Pancreas (tissue), 10 donors: Measurements from ENCODE around the gene DOCK1. TPM values are rescaled to one million over a fixed set of nuclear protein-coding genes. Genes with fewer than 3 reads are reported as not detected.

ENCODE experiments used
- ATAC-seq, 4 donors: fragments of 200-7000 bp; cut with Tn5 transposase; one replicate each; pipeline versions ENCODE4 v1.8.0 to v1.9.1; 2020; ENCODE audit warnings: mild to moderate bottlenecking in 4 of 4, moderate library complexity in 4 of 4
- DNase-seq, 6 donors: peaks; one replicate each; pipeline ENCODE4 v3.0.0-alpha.2; 2020
- FAIRE-seq: peaks from 2 replicates; lab custom pipeline; 2012; peaks lifted over from hg19 to GRCh38; lab: Jason Lieb, UNC
- H3K27ac ChIP-seq, 4 donors: fragments of 200-600 bp; sonication (generic); 1 replicate in 3 of 4; 2 replicates in 1 of 4; pipeline versions ENCODE4 v1.5.0 to v1.8.0; 2020
- H3K27me3 ChIP-seq, 4 donors: fragments of 200-600 bp; one replicate each; pipeline ENCODE4 v1.8.0; 2021
- H3K36me3 ChIP-seq, 3 donors: fragments of 200-600 bp; sonication (generic) in 1 of 3; one replicate each; pipeline versions ENCODE4 v1.5.0 to v1.8.0; 2020 to 2021
- H3K4me1 ChIP-seq, 3 donors: fragments of 200-600 bp; one replicate each; pipeline ENCODE4 v1.8.0; 2021
- H3K4me3 ChIP-seq, 4 donors: fragments of 200-600 bp; sonication (generic) in 2 of 4; one replicate each; pipeline versions ENCODE4 v1.5.0 to v1.8.0; 2020 to 2021
- H3K9me3 ChIP-seq, 4 donors: fragments of 200-600 bp; one replicate each; pipeline ENCODE4 v1.8.0; 2021
- WGBS, 2 donors: extraction: QIAGEN DNeasy Blood & Tissue Kit; methylation state at CpG; one replicate each; pipeline ENCODE4 v1.1.7; 2013; 5-methylcytosine and 5-hydroxymethylcytosine counted together
- intact Hi-C, 3 donors: fragments of 100-400 bp; cut with DNase I; formaldehyde crosslinking; loops; one replicate each; pipeline versions ENCODE4 v1.11.1 to v1.14.2; 2022
- polyA plus RNA-seq, 2 donors: library from polyadenylated mRNA; stranded (reverse); fragments of 200-250 nt; gene quantifications; one replicate each; pipeline ENCODE4 v1.2.3, GENCODE V29; 2013
- total RNA-seq, 6 donors: library from RNA; stranded (reverse); fragmentation: NEBNext Ultra II Directional in 4 of 6; extraction: Animal tissue kit (Norgen Biotek cat#: 25700) in 4 of 6; gene quantifications; one replicate each; pipeline versions ENCODE4 v1.2.1 to v1.2.4, GENCODE V29; 2021 to 2023
- TF ChIP-seq, protein P1 (sequence below), 4 donors: fragments of 200-600 bp; sonication (generic) in 3 of 4; IDR thresholded peaks; one replicate each; pipeline versions ENCODE4 v1.5.0 to v1.8.0; 2021; ENCODE audit warnings: antibody characterized with exemption in 4 of 4
- donor health status: healthy with polysubstance abuse.
- donor health status: DM: no; HTN: no; CAD: no; lungs with moderate emphysema.
- donor health status: DM: no; HTN: no; CAD: no.
- donor health status: control.
- donor health status: control.
- donor health status: Bipolar disorder and iron deficiency.
- donor health status: DM: yes; HTN: yes; CAD: no.
- donor health status: DM: no; HTN: no; CAD: no.
- donor health status: DM: no; HTN: no; CAD: no.
- donor health status: DM: yes; HTN: yes; CAD: no.

Gene DOCK1
- total and polyA plus RNA-seq, 8 donors = 12.1 to 38.6 (median 24.2) TPM

DNA sequence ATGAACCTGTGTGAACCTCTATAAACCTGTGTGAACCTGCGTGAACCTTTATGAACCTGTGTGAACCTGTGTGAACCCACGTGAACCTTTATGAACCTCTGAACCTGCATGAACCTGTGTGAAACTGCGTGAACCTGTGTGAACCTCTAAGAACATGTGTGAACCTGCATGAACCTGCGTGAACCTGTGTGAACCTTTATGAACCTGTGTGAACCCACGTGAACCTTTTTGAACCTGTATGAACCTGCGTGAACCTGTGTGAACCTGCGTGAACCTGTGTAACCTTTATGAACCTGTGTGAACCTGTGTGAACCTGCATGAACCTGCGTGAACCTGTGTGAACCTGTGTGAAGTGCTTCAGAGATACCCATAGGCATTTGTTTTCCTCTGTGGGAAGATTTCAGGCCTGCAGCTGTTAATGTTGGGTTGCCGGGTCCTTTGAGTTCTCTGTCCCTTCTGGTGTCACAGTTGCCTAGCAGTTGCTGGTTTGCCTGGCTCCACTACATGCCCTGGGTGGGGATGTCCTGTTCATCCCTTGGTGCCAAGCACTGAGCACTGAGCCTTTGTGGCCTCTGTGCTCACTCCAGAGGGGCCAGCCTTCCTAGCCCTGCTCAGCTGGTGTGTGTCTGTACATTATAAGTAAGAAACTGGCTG, 97.9 kb downstream of the DOCK1 start:
- Histone ChIP-seq H3K27me3 (no peaks in the 10 kb centered on the region), H3K4me3 (no peak overlapping the region), H3K27ac (no peak overlapping the region), H3K4me1 (no peaks in the 10 kb centered on the region), H3K9me3 (no peaks in the 10 kb centered on the region), H3K36me3 (peaks cover 0 to 10% (median 3%) of the 10 kb centered on the region in 3 donors)
- WGBS, 2 donors = 92 to 94% methylated on average over 9 of the region's 9 CpGs
- intact Hi-C loops = no loop called here
- ATAC-seq (no peak), FAIRE-seq (no peak), DNase-seq (no peak)
- TF ChIP-seq, protein P1, sequence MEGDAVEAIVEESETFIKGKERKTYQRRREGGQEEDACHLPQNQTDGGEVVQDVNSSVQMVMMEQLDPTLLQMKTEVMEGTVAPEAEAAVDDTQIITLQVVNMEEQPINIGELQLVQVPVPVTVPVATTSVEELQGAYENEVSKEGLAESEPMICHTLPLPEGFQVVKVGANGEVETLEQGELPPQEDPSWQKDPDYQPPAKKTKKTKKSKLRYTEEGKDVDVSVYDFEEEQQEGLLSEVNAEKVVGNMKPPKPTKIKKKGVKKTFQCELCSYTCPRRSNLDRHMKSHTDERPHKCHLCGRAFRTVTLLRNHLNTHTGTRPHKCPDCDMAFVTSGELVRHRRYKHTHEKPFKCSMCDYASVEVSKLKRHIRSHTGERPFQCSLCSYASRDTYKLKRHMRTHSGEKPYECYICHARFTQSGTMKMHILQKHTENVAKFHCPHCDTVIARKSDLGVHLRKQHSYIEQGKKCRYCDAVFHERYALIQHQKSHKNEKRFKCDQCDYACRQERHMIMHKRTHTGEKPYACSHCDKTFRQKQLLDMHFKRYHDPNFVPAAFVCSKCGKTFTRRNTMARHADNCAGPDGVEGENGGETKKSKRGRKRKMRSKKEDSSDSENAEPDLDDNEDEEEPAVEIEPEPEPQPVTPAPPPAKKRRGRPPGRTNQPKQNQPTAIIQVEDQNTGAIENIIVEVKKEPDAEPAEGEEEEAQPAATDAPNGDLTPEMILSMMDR (IDR thresholded peaks at IDR 0.05) = no peak

DNA sequence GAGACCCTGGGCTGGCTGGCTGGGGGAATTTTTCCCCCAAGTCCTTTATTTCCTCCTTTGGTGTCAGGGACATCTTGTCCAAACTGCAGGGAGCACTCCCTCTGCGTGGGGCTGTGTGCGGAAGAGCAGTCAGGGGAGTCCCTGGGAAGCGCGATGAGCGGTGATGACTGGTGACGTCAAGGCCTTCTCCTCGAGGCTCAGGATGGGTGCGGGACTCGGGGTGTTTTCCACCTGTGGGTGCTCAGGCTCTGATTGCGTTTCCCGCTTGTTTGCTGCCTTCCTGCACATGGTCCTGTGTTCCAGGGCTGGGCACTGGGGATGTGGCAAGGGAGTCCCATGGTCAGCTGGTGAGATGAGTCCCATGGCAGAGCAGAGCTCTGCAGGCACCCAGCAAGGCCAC, 101.2 kb downstream of the DOCK1 start:
- H3K36me3 ChIP-seq = no peaks in the 10 kb centered on the region
- H3K4me3 ChIP-seq = no peak overlapping the region
- no peak overlapping the region for H3K27ac ChIP-seq
- TF ChIP-seq, protein P1 (IDR thresholded peaks at IDR 0.05) = no peak
- intact Hi-C loops = no loop called here
- FAIRE-seq (no peak), DNase-seq (no peak), ATAC-seq (no peak)
- no peaks in the 10 kb centered on the region for H3K27me3 ChIP-seq
- no peaks in the 10 kb centered on the region for H3K4me1 ChIP-seq
- WGBS, 2 donors = 95 to 98% methylated on average over 11 of the region's 11 CpGs
- no peaks in the 10 kb centered on the region for H3K9me3 ChIP-seq

DNA sequence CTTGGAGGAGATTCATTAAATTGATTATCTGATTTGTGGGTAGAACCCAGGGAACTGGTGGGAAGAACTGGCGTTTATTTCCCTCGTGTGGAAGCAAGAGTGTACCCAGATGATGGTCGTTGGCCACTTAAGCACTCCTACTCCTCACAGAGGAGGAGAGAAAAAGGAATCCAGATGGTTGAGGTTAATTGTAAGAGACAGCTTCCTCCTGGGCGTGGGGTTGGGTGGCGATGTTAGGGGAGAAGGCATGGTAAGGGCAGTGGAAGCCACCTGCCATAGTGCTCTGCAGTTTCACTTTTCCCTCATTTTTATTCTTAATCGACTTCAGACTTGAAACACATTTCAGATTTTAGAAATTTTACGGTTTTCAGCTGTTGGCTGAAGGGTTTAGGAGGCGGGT, 104.1 kb downstream of the DOCK1 start:
- ATAC-seq = no peak
- FAIRE-seq = no peak

DNA sequence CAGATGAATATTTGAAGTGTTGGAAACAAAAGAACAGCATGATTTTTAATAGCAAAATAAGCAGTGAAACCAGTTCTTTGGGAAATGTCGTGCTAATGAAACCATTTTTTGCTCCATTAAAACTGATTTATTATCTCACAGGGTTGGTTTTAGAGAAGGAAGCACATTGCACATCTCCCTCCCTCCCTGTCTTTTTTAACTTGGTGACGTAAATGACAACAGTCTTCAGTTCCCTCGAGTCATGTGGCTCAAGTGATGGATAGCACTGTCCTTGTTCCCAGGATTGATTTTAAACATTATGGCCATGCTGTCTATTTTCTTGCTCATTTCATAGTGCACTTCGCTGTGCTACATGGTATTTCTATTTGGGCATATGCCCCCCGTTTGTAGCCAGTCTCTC, 105.9 kb downstream of the DOCK1 start:
- no peaks in the 10 kb centered on the region for H3K36me3 ChIP-seq
- H3K27me3 ChIP-seq = no peaks in the 10 kb centered on the region
- DNase-seq (no peak), ATAC-seq (no peak), FAIRE-seq (no peak)
- intact Hi-C loops = no loop called here
- H3K9me3 ChIP-seq = no peaks in the 10 kb centered on the region
- H3K4me3 ChIP-seq = no peak overlapping the region
- peaks cover 3 to 10% (median 6%) of the 10 kb centered on the region in 3 donors for H3K4me1 ChIP-seq
- no peak overlapping the region for H3K27ac ChIP-seq
- TF ChIP-seq, protein P1 (IDR thresholded peaks at IDR 0.05) = no peak
- 67 to 70% methylated on average over 5 of the region's 5 CpGs for WGBS, 2 donors

More for the DNA sequence above, 104.1 kb downstream of the DOCK1 start:
- TF ChIP-seq, protein P1 (IDR thresholded peaks at IDR 0.05) = no peak
- intact Hi-C loops = no loop called here
- no peak for DNase-seq
- Histone ChIP-seq H3K4me1 (peaks cover 3 to 10% (median 6%) of the 10 kb centered on the region in 3 donors), H3K4me3 (no peak overlapping the region), H3K27ac (no peak overlapping the region), H3K9me3 (no peaks in the 10 kb centered on the region), H3K27me3 (no peaks in the 10 kb centered on the region), H3K36me3 (no peaks in the 10 kb centered on the region)
- WGBS, 2 donors = 85 to 94% methylated on average over 8 of the region's 8 CpGs

DNA sequence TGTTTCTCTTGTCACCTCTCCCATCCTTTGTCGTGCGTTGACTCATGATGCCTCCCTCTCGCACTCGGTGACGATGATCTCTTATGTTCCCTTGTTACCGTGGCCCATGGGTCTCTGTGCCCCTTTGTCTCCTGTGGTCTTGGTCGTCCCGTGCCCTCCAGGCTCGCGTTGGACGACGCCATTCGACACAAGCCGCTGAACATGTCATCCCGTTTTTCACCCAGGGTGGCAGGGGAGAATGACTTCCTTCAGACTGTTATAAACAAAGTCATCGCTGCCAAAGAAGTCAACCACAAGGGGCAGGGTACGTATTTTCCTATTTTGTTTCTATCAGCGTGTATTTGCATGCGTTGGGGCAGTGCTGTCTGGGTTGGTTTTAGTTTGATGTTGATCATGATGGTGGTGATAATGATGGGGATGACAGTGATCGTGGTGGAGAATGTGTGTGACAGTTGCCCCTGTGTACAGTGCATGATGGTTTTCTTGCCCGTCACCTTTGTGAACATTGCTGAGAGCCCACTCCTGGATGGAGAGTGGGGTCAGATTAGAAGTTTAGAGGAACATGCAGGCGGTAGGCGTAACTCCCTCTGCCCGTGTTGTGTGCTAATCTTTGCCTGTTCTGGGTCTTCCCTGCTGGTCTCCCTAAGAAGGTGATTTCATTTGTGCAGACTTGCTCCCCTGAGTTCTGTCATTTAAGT, 107.0 kb downstream of the DOCK1 start:
- FAIRE-seq (no peak), DNase-seq (no peak), ATAC-seq (no peak)
- TF ChIP-seq, protein P1 (IDR thresholded peaks at IDR 0.05) = no peak
- no peaks in the 10 kb centered on the region for H3K36me3 ChIP-seq
- intact Hi-C loops = no loop called here
- H3K4me1 ChIP-seq = peaks cover 3 to 10% (median 6%) of the 10 kb centered on the region in 3 donors
- H3K4me3 ChIP-seq = no peak overlapping the region
- H3K9me3 ChIP-seq = no peaks in the 10 kb centered on the region
- WGBS, 2 donors = 71 to 76% methylated on average over 24 of the region's 24 CpGs
- no peaks in the 10 kb centered on the region for H3K27me3 ChIP-seq
- peak overlapping the region in 2 of 4 donors; percentile 50 to 86 for H3K27ac ChIP-seq
